GM10266 (cell line): ENCODE results near the gene ASMT.
"Not testable (repeated sequence)": the region's sequence is repeated elsewhere in the genome, so short reads cannot be mapped to it uniquely, and the experiment has no call there.

ENCODE experiments used
- DNase-seq: peaks from one replicate; pipeline ENCODE4 v3.0.0; 2012; ENCODE audit errors: extremely low spot score
- CTCF ChIP-seq: IDR thresholded peaks from 2 replicates; pipeline ENCODE4 v1.5.1; 2012; ENCODE audit warnings: mild to moderate bottlenecking, low read depth; ENCODE audit not compliant: control insufficient read depth, insufficient read depth; ENCODE audit errors: missing control alignments

The ASMT gene

GRCh38 chrX:1609762-1610161 lies 5.1 kb upstream of the ASMT start:
- TF ChIP-seq CTCF: no peak

GRCh38 chrX:1610166-1610565 lies 4.7 kb upstream of the ASMT start:
- no peak for TF ChIP-seq CTCF
- no peak for DNase-seq

More at GRCh38 chrX:1609762-1610161, 5.1 kb upstream of the ASMT start:
- no peak for DNase-seq

GRCh38 chrX:1610736-1611135 lies 4.1 kb upstream of the ASMT start:
- no peak for DNase-seq
- TF ChIP-seq CTCF: no peak

GRCh38 chrX:1612641-1613286 lies 2.1 kb upstream of the ASMT start:
- TF ChIP-seq CTCF: no peak
- no peak for DNase-seq

GRCh38 chrX:1618689-1619088 lies 3.8 kb downstream of the ASMT start:
- DNase-seq: no peak
- no peak for TF ChIP-seq CTCF

GRCh38 chrX:1623691-1624090 lies 8.8 kb downstream of the ASMT start:
- no peak for TF ChIP-seq CTCF

GRCh38 chrX:1624158-1624860 lies 9.4 kb downstream of the ASMT start:
- DNase-seq: not testable (repeated sequence)

More at GRCh38 chrX:1623691-1624090, 8.8 kb downstream of the ASMT start:
- DNase-seq: no peak

- not testable (repeated sequence) for DNase-seq
Observed at GRCh38 chrX:1624861-1625215, 10.0 kb downstream of the ASMT start.
